KBM-7 (cell line): ENCODE data around the gene SERPINH1.

Source experiments
- DNase-seq: peaks from one replicate; pipeline ENCODE4 v3.0.0-alpha.2; 2015
- in situ Hi-C: fragments of 300-500 bp; cut with MboI; formaldehyde crosslinking; loops from 2 replicates; pipeline ENCODE4 v1.14.3; 2020; ENCODE audit warnings: low sequenced_read_pairs, low pct_unique_long_range_greater_than_20kb, mixed read lengths

Gene SERPINH1

GRCh38 chr11:75562048-75562835, at the start of gene SERPINH1:
Gene SERPINH1, plus strand, starts transcription at chr11:75562253. Its CDS starts 4,097 bp downstream, at chr11:75566350.
- in situ Hi-C loops = no loop called here
- DNase-seq = peak; percentile 85

DNA sequence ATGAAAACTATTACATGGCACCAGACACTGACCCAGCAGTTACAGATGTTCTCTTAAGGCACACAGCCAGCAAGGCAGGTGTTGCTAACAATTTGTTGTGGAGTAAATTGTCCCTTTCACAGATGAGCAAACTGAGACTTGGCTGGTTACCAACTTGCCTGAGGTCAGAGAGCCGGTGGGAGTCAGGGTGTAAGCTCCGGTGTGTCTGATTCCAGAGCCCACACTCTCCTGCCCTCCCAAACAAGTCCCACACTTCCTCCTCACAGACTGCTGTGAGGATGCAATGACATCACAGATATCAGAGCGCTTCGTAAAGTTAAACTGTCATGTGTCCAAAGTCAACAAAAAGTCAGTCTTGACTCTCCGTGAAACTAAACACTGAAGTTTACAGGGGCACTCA, 48.8 kb upstream of the SERPINH1 start:
- DNase-seq = no peak
- in situ Hi-C loops = no loop called here

DNA sequence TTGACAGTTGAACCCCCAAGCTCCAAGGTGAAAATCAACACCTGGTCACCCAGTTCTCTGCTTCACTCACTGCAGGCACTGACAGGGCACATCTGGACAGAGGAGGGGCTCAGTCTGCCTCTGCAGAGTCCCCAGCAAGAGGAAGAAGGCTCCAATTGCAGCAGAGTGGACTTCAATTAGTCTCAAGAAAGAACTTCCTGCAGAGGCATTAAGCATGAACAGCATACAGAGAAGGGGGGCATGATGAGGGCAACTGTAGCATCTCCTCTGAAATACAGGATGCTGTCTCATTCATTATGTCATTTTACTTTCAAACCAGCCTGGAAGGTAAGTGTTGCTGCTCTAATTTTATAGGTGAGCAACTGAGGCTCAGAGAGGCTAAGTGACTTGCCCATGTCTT, 47.5 kb upstream of the SERPINH1 start:
- DNase-seq = peak; percentile 32
- in situ Hi-C loops = no loop called here

DNA sequence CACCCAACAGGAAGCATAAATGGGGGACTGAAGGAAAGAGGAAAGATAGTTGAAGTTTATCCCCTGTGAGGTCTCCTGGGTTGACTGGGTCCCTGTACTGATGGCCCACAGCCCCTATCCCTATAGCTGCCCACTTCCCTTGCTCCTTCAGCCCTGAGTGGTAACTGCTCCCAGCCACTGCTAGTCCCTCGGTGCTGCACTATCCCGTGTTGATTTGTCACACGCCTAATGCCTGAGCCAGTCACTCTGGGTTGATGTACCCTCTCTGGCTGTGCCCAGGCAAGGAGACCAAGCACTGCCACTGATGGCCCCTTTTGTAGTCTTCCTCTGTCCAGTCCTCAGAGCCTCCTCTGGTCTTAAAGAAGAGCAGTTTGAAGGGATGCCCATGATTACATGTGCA, 45.9 kb upstream of the SERPINH1 start:
- no peak for DNase-seq
- in situ Hi-C loops = no loop called here

GRCh38 chr11:75516886-75517285, 45.2 kb upstream of the SERPINH1 start:
- DNase-seq = peak; percentile 85
- in situ Hi-C loops = no loop called here

DNA sequence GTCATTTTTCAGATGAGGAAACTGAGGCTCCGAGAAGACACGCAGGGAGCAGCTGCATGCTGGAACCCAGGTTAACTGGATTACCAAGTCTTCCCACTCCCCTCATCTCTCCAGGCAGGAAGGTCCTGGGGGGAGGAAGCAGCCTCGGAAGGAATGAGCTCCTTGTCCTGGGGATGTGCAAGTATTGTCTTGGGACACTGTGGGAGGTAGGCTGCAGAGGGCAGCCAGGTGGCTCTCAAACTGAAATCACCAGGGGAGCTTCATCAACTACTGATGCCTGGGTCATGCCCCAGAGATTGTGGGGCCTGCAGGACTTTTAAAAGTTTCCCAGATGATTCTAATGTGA, 43.9 kb upstream of the SERPINH1 start:
- DNase-seq = no peak
- in situ Hi-C loops = no loop called here

- in situ Hi-C loops = no loop called here
- DNase-seq = peak; percentile 21
Observed at GRCh38 chr11:75518771-75519653, 43.0 kb upstream of the SERPINH1 start.

- in situ Hi-C loops = loop anchor here (10.0 kb wide), 1 partner anchor 46 kb away; no protein-coding TSS in a partner anchor
- DNase-seq = no peak
Observed at GRCh38 chr11:75520688-75521087, 41.4 kb upstream of the SERPINH1 start.

GRCh38 chr11:75522286-75523044, 39.6 kb upstream of the SERPINH1 start:
- in situ Hi-C loops = loop anchor here (10.0 kb wide), 1 partner anchor 48 kb away; no protein-coding TSS in a partner anchor
- no peak for DNase-seq

GRCh38 chr11:75523189-75523588, 38.9 kb upstream of the SERPINH1 start:
- in situ Hi-C loops = loop anchor here (10.0 kb wide), 1 partner anchor 48 kb away; no protein-coding TSS in a partner anchor
- no peak for DNase-seq

DNA sequence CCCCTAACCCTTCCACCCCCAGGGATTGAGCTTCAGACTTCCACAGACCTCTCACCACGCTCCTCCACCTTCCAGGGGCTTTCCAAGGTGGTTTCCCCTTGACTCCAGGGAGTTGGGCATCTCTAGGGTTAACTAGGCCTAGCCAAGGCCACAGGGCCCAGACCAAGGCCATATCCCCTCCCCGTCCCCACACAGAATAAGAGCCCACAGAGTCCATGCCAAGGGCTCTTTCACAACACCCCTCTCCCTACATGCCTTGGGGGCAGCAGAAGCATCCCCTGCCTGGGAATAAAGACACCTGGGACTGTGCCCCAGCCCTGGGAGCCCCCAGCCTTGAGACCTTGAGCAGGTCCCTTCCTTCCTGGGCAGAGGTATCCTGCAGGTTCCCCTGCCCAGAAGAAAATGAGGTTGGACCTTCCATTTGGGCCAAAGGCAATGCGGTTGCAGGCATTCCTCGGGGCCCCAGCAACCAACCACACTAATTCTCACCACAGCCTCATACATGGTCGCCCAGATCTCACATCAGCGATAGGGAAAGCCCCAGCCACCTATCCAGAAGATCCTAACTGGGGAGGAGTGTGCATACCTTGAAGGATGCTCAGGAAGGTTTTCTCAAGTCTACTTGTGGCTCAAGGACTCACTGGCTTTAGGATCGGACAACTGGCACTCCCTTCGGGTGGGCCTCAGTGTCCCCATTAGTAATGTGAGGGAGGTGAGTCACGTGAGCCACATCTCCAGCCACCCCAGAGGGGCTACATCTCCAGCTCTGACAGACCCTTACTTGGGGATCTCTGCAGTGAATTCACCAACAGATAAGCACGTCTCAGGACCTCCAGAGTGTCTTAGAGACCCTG, 38.0 kb upstream of the SERPINH1 start:
- no peak for DNase-seq
- in situ Hi-C loops = loop anchor here (10.0 kb wide), 1 partner anchor 49 kb away; no protein-coding TSS in a partner anchor

DNA sequence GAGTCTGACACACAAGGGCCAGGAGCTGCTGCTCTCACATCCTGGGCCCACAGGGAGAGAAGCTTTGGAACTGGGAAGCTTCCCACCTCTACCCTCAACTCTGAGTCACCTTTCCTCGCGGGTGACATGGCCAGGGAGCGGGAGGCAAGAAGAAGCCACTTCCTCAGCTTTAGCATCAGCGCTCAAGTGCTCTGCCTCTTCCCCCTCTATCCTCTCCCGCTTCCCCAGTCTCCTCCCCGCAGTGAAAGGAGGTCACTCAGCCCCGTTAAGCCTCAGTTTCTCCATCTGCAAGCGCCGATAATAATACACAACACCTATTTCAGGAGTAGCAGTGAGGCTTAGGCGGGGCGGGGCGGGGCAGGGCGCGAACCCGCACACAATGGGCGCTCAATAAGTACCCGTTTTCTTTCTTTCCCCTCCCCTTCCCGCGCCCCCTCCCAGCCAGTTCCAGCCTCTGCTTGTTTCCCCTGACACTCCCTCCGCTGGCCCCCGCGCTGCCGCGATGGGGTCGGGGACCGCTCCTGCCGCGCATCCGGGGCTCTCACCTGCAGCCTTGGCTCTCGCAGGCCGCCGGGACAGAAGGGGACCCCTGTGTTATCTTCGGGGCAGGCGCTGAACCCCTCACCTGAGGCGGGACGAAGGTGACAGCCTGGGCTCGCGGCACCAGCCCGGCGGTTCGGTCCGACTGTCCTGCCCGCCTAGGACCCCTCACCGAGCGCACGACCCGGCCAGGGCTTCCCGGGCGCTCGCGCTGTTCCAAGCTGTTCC, 37.2 kb upstream of the SERPINH1 start:
- in situ Hi-C loops = loop anchor here (10.0 kb wide), 1 partner anchor 50 kb away; no protein-coding TSS in a partner anchor
- peak; percentile 44 for DNase-seq

DNA sequence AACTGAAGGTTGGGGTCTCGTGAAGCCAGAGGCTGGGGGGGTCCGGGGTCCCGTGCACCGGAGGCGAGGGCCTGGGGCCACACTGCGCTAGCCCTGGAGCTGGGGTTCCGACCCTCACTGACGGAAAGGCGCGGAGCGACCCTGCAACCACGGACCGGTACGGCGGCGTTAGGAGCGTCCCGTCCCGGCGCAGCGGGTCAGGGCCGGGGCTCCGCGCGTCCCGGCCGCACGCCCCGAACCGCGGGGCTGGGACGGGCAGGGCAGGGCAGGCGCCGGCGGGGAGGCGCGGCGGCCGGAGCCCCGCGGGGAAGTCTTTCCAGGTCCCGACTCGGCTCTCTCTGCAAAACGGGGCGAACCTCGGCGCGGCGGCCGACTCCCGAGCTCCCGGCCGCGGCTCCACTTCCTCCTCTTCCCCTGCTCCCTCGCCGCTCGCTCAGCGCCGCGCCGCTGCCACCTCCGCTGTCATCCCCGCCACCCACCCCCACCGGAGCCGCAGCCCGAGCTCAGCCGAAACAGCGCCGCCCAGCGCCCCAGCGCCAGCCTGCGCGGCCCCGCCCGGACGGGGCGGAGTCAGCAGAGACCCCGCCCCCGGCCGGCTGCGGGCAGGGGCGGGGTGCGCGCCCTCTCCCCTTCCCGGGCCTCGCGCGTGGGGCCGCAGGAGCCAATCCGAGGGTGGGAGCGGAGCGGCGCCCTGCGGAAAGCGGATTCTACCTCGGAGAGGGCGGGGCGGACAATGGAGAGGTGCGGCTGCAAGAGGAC, 36.4 kb upstream of the SERPINH1 start, which contains the start of gene GDPD5:
TSS of gene GDPD5 (minus strand) at position 509 of the 759 bp plus-strand sequence. CDS start 48,206 bp downstream, outside the sequence.
- DNase-seq = peak; percentile 91
- in situ Hi-C loops = loop anchor here (10.0 kb wide), 1 partner anchor 51 kb away; no protein-coding TSS in a partner anchor

- in situ Hi-C loops = loop anchor here (10.0 kb wide), 1 partner anchor 51 kb away; no protein-coding TSS in a partner anchor
Observed at GRCh38 chr11:75526192-75526541, 35.9 kb upstream of the SERPINH1 start.

GRCh38 chr11:75527130-75527529, 34.9 kb upstream of the SERPINH1 start:
- DNase-seq = no peak
- in situ Hi-C loops = loop anchor here (10.0 kb wide), 1 partner anchor 52 kb away; no protein-coding TSS in a partner anchor

More at GRCh38 chr11:75526192-75526541, 35.9 kb upstream of the SERPINH1 start:
- no peak for DNase-seq

DNA sequence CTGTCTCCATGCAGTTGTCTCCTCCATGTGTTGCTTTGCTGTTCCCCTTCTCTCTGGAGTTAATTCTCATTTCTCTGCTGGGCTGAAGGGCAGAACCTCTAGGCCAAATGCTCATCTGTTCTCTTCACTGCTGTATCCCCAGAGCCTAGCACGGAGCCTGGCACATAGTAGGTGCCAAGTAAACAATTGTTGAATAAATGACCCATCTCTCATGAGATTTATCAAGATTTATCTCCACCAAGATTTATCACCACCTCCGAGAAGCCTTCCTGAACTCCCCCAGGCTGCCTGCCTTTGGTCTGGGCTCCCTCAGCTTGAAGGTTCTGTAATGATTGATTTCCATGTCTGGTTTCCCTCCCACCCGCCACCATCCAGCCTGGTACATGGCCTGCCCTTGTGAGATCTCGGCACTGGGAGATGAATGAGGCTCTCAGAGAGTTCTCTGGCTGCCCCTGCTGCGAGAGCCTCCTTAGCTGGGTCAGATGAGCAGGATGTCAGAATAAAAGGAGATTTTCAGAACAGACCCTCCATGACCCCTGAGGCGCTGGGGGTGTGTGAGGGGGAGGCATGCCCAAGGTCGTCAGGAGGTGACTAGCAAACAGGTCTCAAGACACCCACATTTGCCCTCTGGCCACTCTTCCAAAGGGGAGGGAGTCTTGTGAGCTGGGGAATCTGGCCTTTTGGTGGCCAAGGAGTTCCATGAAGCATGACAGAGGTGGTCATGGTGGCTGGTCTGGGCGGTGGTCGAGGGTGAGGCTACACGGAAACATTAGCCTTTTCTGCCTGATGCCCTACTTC, 33.9 kb upstream of the SERPINH1 start:
- in situ Hi-C loops = loop anchor here (10.0 kb wide), 1 partner anchor 53 kb away; no protein-coding TSS in a partner anchor
- no peak for DNase-seq
